Measurements from ENCODE around the gene CLCN6.

Gene CLCN6

GRCh38 chr1:11780380-11781147 lies 25.4 kb upstream of the CLCN6 start:
- no peak for DNase-seq (ENCODE audit: low spot score)

GRCh38 chr1:11781297-11781696 lies 24.7 kb upstream of the CLCN6 start:
- no peak for DNase-seq (ENCODE audit: low spot score)

- DNase-seq (ENCODE audit: low spot score), result no peak
Measured at GRCh38 chr1:11782127-11782708, 23.8 kb upstream of the CLCN6 start.

GRCh38 chr1:11783556-11783955 lies 22.4 kb upstream of the CLCN6 start:
- no peak for DNase-seq (ENCODE audit: low spot score)

- DNase-seq (ENCODE audit: low spot score), result no peak
Measured at GRCh38 chr1:11784256-11784992, 21.6 kb upstream of the CLCN6 start.

GRCh38 chr1:11784993-11785769 lies 20.8 kb upstream of the CLCN6 start:
- DNase-seq (ENCODE audit: low spot score), result peak; percentile 89

GRCh38 chr1:11786168-11786567 lies 19.8 kb upstream of the CLCN6 start:
- no peak for DNase-seq (ENCODE audit: low spot score)

GRCh38 chr1:11787251-11787803 lies 18.7 kb upstream of the CLCN6 start:
- no peak for DNase-seq (ENCODE audit: low spot score)

- no peak for DNase-seq (ENCODE audit: low spot score)
Measured at GRCh38 chr1:11787804-11788436, 18.1 kb upstream of the CLCN6 start.

GRCh38 chr1:11788549-11789053 lies 17.4 kb upstream of the CLCN6 start:
- no peak for DNase-seq (ENCODE audit: low spot score)

GRCh38 chr1:11789126-11790067 lies 16.6 kb upstream of the CLCN6 start:
- DNase-seq (ENCODE audit: low spot score), result no peak

GRCh38 chr1:11790101-11790879 lies 15.7 kb upstream of the CLCN6 start:
- no peak for DNase-seq (ENCODE audit: low spot score)

GRCh38 chr1:11790880-11791715 lies 14.9 kb upstream of the CLCN6 start:
- DNase-seq (ENCODE audit: low spot score), result no peak

- no peak for DNase-seq (ENCODE audit: low spot score)
Measured at GRCh38 chr1:11792106-11792505, 13.9 kb upstream of the CLCN6 start.

GRCh38 chr1:11793819-11794218 lies 12.2 kb upstream of the CLCN6 start:
- DNase-seq (ENCODE audit: low spot score), result no peak

- no peak for DNase-seq (ENCODE audit: low spot score)
Measured at GRCh38 chr1:11794446-11795237, 11.3 kb upstream of the CLCN6 start.

- no peak for DNase-seq (ENCODE audit: low spot score)
Measured at GRCh38 chr1:11795238-11795890, 10.6 kb upstream of the CLCN6 start.
